Activated CD4-positive, CD25-positive, alpha-beta regulatory T cell treated with anti-CD3 and anti-CD28 coated beads, Interleukin-2, amount 50 U/mL, for 16 hours (primary cell): ENCODE results near the gene FBRSL1.
"Not testable (repeated sequence)": the region's sequence is repeated elsewhere in the genome, so short reads cannot be mapped to it uniquely, and the experiment has no call there.

Source experiments
- DNase-seq: peaks from one replicate; pipeline ENCODE4 v3.0.0-alpha.2; 2020; ENCODE audit warnings: low read depth, low spot score

The FBRSL1 gene

GRCh38 chr12:132453361-132454192 is 36.4 kb upstream of the FBRSL1 start:
- DNase-seq: no peak

GRCh38 chr12:132454193-132454932 is 35.6 kb upstream of the FBRSL1 start:
- no peak for DNase-seq

GRCh38 chr12:132454933-132455418 is 35.0 kb upstream of the FBRSL1 start:
- DNase-seq: no peak

GRCh38 chr12:132455565-132455964 is 34.4 kb upstream of the FBRSL1 start:
- DNase-seq: no peak

- DNase-seq: no peak
Measured at GRCh38 chr12:132456186-132456943, 33.6 kb upstream of the FBRSL1 start.

GRCh38 chr12:132456944-132457495 is 32.9 kb upstream of the FBRSL1 start:
- no peak for DNase-seq

- DNase-seq: no peak
Measured at GRCh38 chr12:132458441-132458840, 31.5 kb upstream of the FBRSL1 start.

GRCh38 chr12:132458846-132459641 is 30.9 kb upstream of the FBRSL1 start:
- DNase-seq: no peak

- no peak for DNase-seq
Measured at GRCh38 chr12:132460571-132460970, 29.4 kb upstream of the FBRSL1 start.

GRCh38 chr12:132461526-132461925 is 28.4 kb upstream of the FBRSL1 start:
- DNase-seq: no peak

- DNase-seq: no peak
Measured at GRCh38 chr12:132462788-132463187, 27.2 kb upstream of the FBRSL1 start.

- not testable (repeated sequence) for DNase-seq
Measured at GRCh38 chr12:132463284-132463924, 26.5 kb upstream of the FBRSL1 start.

- DNase-seq: not testable (repeated sequence)
Measured at GRCh38 chr12:132464304-132464703, 25.6 kb upstream of the FBRSL1 start.

- DNase-seq: no peak
Measured at GRCh38 chr12:132464820-132465219, 25.1 kb upstream of the FBRSL1 start.

- DNase-seq: no peak
Measured at GRCh38 chr12:132465269-132466190, 24.4 kb upstream of the FBRSL1 start.

- no peak for DNase-seq
Measured at GRCh38 chr12:132466241-132467201, 23.4 kb upstream of the FBRSL1 start.

- DNase-seq: no peak
Measured at GRCh38 chr12:132467511-132467910, 22.4 kb upstream of the FBRSL1 start.

GRCh38 chr12:132469423-132469822 is 20.5 kb upstream of the FBRSL1 start:
- no peak for DNase-seq
